ENCODE results near the gene NPFFR2.

- TF ChIP-seq EZH2 (IDR thresholded peaks at IDR 0.05; ENCODE audit: low read length, missing control alignments) (no peak), CTCF (conservative IDR thresholded peaks at IDR 0.05 in 1 of 2, IDR thresholded peaks at IDR 0.05 in 1 of 2; ENCODE audit: low read depth in 1 of 2, low read length in 2 of 2) (no peak)
These were observed 44.8 kb downstream of the NPFFR2 start for GRCh38 chr4:72076562-72076961.
